NCI-H146 (cell line): ENCODE measurements around the gene ENO4.
A peak's percentile ranks its signal among the peaks of the same experiment; 100 is the strongest.

ENCODE experiments used
- DNase-seq: peaks from one replicate; lab custom pipeline; 2025; lab: John Stamatoyannopoulos, UW

ENO4 gene

DNA sequence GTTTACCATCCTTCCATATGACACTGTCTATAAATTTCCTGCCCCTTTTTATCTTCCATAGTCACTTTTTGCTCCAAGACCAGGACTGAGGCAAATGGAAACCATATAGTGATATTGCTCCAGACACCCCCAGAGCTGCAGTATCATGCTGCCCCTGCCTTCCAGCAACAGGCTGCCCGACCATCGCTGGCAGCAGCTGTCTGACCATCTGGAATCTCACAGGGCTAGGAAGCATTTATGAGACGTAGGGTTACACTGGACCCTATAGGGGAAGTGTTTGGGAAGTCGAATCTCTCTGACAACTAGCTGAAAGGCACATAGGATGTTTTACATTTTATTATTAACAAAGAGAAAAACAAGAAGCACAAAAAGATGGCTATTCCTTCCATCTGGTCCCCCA lies 19.4 kb downstream of the ENO4 start:
- DNase-seq = peak; percentile 28

DNA sequence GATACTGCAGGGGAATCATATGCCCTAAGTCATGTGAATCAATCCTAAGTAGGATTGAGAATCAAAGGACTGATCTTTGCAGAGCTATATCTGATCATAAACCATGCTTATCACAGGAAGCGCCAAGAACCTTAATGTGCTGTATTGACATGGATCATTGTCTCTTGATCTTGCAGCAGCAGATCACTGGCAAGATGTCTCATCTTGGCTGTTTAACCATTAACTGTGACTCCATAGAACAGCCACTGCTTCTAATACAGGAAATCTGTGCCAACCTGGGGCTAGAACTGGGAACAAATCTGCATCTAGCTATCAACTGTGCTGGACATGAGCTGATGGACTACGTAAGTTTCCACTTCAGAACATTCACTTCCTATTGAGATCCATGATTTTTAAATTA lies 21.6 kb downstream of the ENO4 start:
- DNase-seq = no peak

DNA sequence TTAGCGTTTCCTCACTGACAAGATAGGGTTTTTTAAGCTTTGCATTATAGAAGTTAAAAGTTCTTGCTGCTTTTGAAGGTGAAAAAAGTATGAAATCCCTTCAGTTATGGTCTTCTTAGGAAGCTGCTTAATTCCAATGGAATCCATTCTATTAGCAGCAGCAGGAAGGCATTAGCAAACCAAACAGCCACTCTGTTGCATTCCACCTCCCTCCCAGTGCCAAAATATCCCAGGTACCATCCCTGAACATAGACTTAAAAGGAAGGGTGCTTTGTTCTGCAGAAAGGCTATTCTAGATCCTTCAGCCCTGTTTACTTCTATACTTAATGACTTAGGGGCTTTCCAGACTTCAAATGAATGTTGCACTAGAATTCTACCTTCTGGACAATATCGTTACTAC lies 23.8 kb downstream of the ENO4 start:
- no peak for DNase-seq

GRCh38 chr10:116875897-116876296 lies 26.6 kb downstream of the ENO4 start:
- DNase-seq = no peak

- no peak for DNase-seq
Observed at GRCh38 chr10:116877391-116877790, 28.1 kb downstream of the ENO4 start.

- DNase-seq = no peak
Observed at GRCh38 chr10:116878123-116878522, 28.8 kb downstream of the ENO4 start.

DNA sequence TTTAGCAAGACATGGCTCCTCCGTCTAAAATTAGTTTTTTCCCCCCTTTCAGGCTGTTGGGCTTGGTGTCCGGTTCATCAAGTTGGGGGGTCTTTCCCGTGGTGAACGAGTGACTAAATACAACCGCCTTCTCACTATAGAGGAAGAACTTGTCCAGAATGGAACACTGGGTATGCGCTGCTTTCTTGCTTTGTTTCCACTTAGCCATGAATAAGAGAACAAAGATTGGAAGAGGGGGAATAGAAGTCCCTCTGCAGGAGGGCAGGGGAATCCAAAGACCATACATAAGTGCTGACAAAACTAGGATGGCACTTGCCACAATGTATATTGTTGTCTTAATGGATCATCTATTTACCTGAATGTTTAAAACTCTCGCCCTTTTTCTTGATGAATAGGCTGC lies 30.5 kb downstream of the ENO4 start:
- no peak for DNase-seq

- no peak for DNase-seq
Observed at GRCh38 chr10:116880716-116881482, 31.6 kb downstream of the ENO4 start.

DNA sequence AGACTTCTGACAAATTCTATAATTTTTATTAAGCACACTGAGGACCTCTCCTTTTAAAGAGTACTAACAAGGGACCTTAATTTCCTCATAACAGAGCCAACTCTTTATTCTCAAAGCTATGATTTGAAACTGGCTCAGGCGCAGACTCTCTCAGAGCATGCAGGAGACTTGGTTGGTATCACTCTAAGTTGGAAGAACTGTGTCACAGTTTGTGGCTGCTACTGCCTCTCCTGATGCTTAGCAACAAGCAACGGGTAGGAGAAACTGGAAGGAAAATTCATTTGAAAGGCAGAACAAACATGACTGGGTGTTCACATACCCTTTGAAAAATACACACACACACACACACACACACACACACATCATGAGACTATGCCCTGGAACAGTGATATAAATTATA lies 33.3 kb downstream of the ENO4 start:
- no peak for DNase-seq

- DNase-seq = no peak
Observed at GRCh38 chr10:116886772-116887171, 37.5 kb downstream of the ENO4 start.

DNA sequence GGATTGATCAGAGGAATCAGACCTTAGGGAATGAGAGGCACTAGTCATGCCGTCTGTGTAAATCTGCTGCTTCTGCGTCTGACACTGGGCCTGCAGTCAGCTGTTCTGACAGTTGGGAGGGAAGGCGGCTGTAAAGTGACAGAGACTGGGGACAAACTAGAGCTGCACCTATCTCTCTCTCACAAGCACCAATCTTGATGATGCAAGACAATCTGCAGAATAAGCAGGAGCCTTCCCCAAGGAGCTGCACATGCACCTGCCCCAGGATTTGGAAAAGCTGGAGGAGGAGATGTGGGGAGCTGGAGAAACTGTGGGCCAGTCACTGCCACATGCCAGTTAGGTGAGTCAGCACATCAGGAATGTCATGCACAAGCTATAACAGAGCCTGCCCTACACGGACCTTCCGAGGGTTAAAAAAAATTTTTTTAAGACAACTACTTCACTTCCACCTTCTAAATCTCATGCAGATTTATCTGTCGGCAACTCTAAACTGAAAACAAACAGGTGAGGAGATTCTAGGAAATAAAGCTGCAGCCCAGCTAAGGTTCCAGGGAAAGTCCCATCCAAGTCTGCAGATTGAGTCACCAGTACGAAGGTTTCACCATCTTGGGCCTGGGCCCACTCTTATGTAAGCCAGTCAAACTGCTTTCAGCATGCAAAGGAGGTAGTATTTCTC lies 39.2 kb downstream of the ENO4 start:
- no peak for DNase-seq

DNA sequence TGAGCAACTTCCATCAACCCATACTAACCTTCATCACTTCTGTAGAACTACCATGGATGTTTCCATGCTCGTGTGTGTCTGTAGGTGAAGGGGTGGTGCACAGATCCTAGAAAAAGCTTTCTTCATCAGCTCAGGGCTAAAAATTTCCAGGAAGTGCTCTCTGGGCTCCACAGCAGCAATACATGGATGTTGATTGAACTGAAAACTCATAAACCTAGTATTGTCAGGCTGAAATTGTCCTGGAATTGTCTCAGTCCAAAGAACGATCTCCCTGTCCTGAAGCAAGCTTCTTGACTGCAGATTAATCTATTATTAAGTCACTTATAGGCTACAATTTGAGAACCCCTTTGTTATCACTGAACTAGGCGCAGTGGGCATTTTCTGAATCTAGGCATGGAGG lies 39.8 kb downstream of the ENO4 start:
- no peak for DNase-seq

DNA sequence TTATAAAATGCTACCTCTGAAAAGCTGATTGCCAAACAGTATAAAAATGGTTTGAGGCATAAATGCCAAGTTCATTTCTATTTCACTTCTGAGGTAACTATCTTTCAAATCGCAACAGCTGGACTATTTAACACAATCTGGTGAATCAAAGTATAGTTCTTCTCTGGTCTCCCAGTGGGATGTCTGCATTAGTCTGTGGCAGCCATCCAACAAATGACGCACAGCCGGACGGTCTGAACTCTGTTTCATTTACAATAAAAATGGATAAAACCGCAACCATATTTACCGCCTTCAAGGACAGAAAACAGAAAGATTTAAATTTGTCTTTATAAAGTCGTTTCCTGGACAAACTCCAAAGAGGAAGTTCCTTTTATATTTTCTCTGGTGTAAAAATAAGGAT lies 41.9 kb downstream of the ENO4 start:
- peak; percentile 42 for DNase-seq

DNA sequence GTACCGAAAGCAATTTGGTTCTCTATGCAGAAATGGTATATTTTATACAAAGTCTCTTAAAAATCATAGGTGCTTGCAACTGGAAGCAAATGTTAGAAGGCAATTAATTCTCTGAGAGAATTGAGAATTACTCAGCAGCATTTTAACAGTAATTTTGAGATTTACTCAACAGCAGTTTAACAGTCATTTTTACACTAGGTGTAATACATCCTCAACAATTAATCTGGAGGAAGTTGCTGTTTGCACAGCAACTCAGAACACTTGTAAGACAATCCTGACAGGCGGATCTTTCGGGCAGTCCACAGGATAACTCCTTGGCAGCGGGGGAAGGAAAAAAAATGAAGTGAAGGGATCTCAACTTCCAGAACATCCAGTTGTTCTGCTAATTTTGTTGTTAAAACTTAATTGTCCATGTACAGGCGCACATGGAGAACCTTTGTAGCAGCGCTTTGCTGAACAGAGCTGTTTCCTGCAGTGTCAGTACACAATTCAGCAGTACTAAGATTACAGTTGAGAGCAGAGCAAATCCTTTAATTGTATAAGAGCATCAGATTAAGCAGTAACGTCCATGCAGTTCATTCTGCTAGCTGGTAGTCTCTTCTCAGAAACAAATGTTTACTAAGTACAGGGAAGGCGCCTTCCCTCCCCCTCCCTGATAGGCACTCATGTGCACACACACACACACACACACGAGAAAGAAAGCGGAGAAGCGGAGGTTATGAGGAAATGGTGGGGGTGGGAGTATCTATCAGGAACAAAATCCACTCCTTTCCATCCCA lies 43.8 kb downstream of the ENO4 start:
- DNase-seq = peak; percentile 57

- no peak for DNase-seq
Observed at GRCh38 chr10:116893686-116894037, 44.4 kb downstream of the ENO4 start.

- DNase-seq = no peak
Observed at GRCh38 chr10:116899626-116900025, 50.3 kb downstream of the ENO4 start.

DNA sequence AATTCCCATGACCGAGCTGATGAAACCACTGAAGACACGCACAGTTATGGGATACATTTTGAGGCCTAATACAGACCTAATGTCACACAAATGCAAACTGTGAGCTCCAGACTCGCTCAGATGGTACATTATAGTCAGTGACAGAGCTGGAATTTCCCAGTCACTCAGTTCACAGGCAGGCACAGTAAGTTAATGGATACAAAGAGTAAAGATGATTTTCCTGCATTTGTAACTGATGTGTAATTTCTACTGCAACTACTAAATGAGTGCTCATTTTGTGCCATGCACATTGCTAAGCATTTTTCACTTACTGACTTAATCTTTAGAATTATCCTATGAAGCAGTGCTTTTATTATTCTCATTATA lies 56.5 kb downstream of the ENO4 start:
- no peak for DNase-seq

GRCh38 chr10:116907245-116907987 lies 58.1 kb downstream of the ENO4 start:
- no peak for DNase-seq

DNA sequence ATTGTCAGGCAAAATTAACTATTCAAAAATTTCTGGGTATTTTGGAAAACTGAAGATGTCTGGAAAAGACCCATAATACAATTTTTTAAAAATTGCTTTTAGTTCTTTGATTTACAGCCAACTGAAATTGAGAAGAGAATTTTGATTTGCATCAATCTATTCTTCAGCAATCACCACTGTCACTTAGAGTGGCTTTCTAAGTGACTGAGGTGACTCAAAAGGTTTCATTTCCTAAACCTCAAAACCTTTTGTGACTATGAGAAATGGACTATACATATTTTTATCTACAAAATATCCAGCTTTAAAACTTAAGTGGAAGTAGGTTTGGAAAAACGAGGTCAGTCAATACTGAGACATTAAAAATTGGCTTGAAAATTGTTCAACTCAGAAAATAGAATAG lies 60.0 kb downstream of the ENO4 start:
- no peak for DNase-seq

DNA sequence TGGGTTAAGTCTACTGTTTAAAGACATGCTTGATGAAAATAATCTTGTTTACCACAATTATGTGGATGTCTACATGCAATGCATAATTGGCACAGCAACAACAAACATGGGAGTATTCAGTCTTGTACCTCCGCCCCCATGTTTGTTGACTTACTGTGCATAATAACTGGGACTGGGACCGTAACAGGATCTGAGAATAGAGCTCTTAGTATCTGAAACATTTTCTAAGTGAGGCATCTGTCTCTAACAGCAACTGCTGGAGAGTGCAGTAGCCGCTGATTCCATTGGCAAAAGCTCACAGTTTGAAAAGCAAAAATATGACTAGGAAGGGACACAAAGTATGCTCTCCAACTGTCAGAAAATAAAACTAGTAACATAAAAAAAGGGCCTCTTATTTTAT lies 61.6 kb downstream of the ENO4 start:
- DNase-seq = no peak

GRCh38 chr10:116912162-116912561 lies 62.9 kb downstream of the ENO4 start:
- DNase-seq = no peak

GRCh38 chr10:116913695-116914094 lies 64.4 kb downstream of the ENO4 start:
- no peak for DNase-seq

GRCh38 chr10:116915340-116915739 lies 66.0 kb downstream of the ENO4 start:
- no peak for DNase-seq
